ENCODE data around the gene ZSCAN16. TPM values are rescaled to one million over a fixed set of nuclear protein-coding genes. Genes with fewer than 3 reads are reported as not detected.
A peak's percentile ranks its signal among the peaks of the same experiment; 100 is the strongest.

Gene ZSCAN16
- total and polyA plus RNA-seq, 2 of the 13 experiments (the other 11 are each of a cell fraction or from before 2014, with no cell fraction given) = 5.7 to 12.7 TPM

DNA sequence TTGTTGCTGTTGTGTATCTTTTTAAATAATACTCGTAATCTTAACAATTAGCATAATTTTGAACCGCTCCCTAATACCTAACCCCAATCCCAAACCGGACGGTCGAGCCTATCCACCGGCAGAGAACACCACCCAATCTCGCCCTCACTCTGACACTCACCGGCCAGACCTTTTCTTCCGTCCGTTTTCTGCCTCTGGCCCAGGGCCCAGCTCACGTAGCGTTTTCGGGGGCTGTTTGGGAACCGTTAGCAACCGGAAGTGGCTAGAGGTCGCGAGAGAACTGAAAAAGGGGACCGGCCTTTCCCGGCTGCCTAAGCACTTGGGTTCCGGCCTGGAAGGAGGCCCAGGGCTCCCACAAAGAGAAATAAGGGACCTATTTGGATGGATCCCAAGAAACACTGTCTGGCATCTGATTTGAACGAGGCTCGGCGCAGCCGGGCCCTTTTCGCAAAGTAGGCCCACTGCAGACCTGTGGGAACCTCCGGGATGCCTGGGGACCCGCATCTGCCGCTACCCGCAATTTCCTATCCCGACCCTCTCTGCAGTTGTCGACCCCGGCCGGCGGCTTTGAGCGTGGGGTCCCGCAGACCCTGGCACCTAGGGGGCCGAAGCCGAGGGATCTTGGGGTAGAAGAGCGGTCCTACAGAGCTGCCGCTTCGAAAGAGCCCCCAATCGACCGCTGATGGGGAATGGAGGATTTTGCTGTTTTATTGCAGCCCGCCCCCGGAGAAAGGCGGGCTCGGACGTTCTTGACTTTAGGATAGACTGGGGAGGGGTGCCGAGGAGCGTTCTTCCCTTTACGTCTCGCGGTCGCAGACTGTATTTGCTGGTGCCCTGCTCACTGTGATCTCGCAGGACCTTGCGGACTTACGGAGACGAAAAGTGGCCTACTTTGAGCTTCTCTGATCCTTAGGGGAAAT is 12.4 kb downstream of the ZSCAN16 start (continued):
- TF ChIP-seq WIZ (CRISPR knock-in tag; IDR thresholded peaks at IDR 0.05) (peak; percentile 94), NR2F1 (CRISPR knock-in tag; IDR thresholded peaks at IDR 0.05) (peak in 1 of 2 experiments; percentile 40; a peak in 1 of 4 replicates), MIER3 (CRISPR knock-in tag; IDR thresholded peaks at IDR 0.05; ENCODE audit: borderline replicate concordance) (peak; percentile 87; the same call in 1 of the 2 replicates), RAD21 (CRISPR knock-in tag; IDR thresholded peaks at IDR 0.05) (peak; percentile 63), MTA3 (CRISPR knock-in tag; IDR thresholded peaks at IDR 0.05) (no peak), SSRP1 (CRISPR knock-in tag; IDR thresholded peaks at IDR 0.05) (0 out of 2 replicates have a peak, but pooled peaks have one; percentile 34), HDAC6 (IDR thresholded peaks at IDR 0.05; ENCODE audit: low read depth, low read length) (no peak), PHF5A (CRISPR knock-in tag; IDR thresholded peaks at IDR 0.05; ENCODE audit: low read depth, unreplicated experiment) (peak; percentile 53), KLF16 (CRISPR knock-in tag; IDR thresholded peaks at IDR 0.05) (peak; percentile 40 to 98; a peak in 2 of 4 replicates), MAZ (IDR thresholded peaks at IDR 0.05; ENCODE audit: borderline replicate concordance, low read depth, low read length) (peak; percentile 88), MAZ (CRISPR knock-in tag; IDR thresholded peaks at IDR 0.05; ENCODE audit: low read depth) (peak; percentile 95), TEF (CRISPR knock-in tag; IDR thresholded peaks at IDR 0.05) (no peak; the same call in 1 of the 2 replicates), NFE2L1 (CRISPR knock-in tag; IDR thresholded peaks at IDR 0.05; ENCODE audit: borderline replicate concordance) (peak; percentile 83; the same call in 1 of the 2 replicates), ZNF205 (CRISPR knock-in tag; IDR thresholded peaks at IDR 0.05) (peak; percentile 94), SIN3B (IDR thresholded peaks at IDR 0.05; ENCODE audit: low read length) (peak; percentile 94), ZSCAN30 (CRISPR knock-in tag; IDR thresholded peaks at IDR 0.05) (peak; percentile 51; the same call in 1 of the 2 replicates), HNRNPLL (IDR thresholded peaks at IDR 0.05; ENCODE audit: low read depth, low read length, poor library complexity, severe bottlenecking) (peak; percentile 66), ZNF724P (CRISPR knock-in tag; IDR thresholded peaks at IDR 0.05; ENCODE audit: borderline replicate concordance) (peak; percentile 96), ZNF552 (CRISPR knock-in tag; IDR thresholded peaks at IDR 0.05; ENCODE audit: borderline replicate concordance) (no peak), GABPB1 (CRISPR knock-in tag; IDR thresholded peaks at IDR 0.05) (peak; percentile 99), XRCC5 (optimal IDR thresholded peaks at IDR 0.05; ENCODE audit: low read length) (peak; percentile 99), ONECUT2 (CRISPR knock-in tag; IDR thresholded peaks at IDR 0.05) (peak; percentile 66; the same call in 1 of the 2 replicates), GPN1 (CRISPR knock-in tag; IDR thresholded peaks at IDR 0.05; ENCODE audit: borderline replicate concordance) (no peak), ZNF567 (CRISPR knock-in tag; IDR thresholded peaks at IDR 0.05; ENCODE audit: borderline replicate concordance) (0 out of 2 replicates have a peak, but pooled peaks have one; percentile 65), ZNF383 (CRISPR knock-in tag; IDR thresholded peaks at IDR 0.05; ENCODE audit: borderline replicate concordance) (no peak; the same call in 1 of the 2 replicates), MATR3 (CRISPR knock-in tag; IDR thresholded peaks at IDR 0.05) (no peak), CREB1 (IDR thresholded peaks at IDR 0.05) (peak; percentile 36; the same call in 1 of the 2 replicates), CREB1 (CRISPR knock-in tag; IDR thresholded peaks at IDR 0.05) (peak; percentile 88)
- TF ChIP-seq, protein P1, sequence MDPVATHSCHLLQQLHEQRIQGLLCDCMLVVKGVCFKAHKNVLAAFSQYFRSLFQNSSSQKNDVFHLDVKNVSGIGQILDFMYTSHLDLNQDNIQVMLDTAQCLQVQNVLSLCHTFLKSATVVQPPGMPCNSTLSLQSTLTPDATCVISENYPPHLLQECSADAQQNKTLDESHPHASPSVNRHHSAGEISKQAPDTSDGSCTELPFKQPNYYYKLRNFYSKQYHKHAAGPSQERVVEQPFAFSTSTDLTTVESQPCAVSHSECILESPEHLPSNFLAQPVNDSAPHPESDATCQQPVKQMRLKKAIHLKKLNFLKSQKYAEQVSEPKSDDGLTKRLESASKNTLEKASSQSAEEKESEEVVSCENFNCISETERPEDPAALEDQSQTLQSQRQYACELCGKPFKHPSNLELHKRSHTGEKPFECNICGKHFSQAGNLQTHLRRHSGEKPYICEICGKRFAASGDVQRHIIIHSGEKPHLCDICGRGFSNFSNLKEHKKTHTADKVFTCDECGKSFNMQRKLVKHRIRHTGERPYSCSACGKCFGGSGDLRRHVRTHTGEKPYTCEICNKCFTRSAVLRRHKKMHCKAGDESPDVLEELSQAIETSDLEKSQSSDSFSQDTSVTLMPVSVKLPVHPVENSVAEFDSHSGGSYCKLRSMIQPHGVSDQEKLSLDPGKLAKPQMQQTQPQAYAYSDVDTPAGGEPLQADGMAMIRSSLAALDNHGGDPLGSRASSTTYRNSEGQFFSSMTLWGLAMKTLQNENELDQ (CRISPR knock-in tag; IDR thresholded peaks at IDR 0.05; ENCODE audit: borderline replicate concordance) = peak; percentile 54; the same call in 1 of the 2 replicates
